OCI-M1 (cell line): Measurements from ENCODE around the gene MAD1L1.
"Not testable (repeated sequence)": the region's sequence is repeated elsewhere in the genome, so short reads cannot be mapped to it uniquely, and the experiment has no call there.

Source experiments
- DNase-seq: peaks from one replicate; lab custom pipeline; 2025; lab: John Stamatoyannopoulos, UW

Gene MAD1L1

GRCh38 chr7:1985936-1986335 lies 246.8 kb downstream of the MAD1L1 start:
- no peak for DNase-seq

DNA sequence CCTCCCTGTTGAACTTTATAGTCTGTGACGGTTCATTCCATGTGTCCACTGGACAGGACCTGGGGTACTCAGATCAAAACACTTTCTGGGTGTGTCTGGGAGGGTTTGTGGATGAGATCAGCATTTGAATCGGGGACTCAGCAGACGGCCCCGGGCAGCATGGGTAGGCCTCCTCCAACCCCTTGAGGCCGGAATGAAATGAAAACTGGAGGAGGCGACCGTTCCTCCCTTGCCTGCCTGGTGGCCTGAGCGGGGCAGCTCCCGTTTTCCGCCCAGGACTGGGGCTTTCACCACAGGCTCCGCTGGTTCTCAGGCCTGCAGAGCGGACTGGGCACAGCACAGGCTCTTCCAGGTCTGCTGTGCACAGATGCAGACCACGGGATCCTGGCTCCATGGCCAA lies 247.7 kb downstream of the MAD1L1 start:
- no peak for DNase-seq

- DNase-seq, result no peak
These were observed 250.9 kb downstream of the MAD1L1 start for GRCh38 chr7:1981878-1982230.

DNA sequence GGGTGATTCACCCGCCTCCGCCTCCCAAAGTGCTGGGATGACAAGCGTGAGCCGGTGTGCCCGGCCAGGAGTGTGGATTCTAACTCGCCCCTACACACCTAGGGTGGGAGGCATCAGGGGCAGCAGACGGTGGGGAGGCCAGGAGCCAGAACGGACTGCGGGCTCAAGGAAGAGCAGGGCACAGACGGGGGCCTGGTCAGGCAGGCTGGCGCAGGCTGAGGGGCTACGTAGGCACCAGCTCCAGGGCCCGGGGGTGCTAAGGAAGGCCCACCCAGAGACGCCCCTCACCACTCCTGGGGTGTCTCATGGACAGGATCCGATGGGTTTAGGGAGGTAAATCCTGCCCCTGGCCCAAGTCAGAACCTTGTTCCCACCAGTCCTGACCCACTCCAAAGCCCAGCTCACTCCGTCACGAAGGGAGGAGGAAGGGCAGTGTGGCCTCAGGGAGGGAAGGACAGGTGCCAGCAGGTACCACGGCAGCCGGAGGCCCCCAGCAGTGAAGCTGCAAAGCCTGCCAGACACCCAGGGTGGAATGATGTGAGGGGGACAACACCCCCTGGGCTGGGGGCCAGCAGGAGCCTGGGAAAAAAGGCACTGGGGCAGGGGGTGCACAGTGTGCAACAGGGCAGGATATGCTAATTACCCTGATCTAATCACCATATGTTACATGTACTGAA lies 251.4 kb downstream of the MAD1L1 start:
- no peak for DNase-seq

DNA sequence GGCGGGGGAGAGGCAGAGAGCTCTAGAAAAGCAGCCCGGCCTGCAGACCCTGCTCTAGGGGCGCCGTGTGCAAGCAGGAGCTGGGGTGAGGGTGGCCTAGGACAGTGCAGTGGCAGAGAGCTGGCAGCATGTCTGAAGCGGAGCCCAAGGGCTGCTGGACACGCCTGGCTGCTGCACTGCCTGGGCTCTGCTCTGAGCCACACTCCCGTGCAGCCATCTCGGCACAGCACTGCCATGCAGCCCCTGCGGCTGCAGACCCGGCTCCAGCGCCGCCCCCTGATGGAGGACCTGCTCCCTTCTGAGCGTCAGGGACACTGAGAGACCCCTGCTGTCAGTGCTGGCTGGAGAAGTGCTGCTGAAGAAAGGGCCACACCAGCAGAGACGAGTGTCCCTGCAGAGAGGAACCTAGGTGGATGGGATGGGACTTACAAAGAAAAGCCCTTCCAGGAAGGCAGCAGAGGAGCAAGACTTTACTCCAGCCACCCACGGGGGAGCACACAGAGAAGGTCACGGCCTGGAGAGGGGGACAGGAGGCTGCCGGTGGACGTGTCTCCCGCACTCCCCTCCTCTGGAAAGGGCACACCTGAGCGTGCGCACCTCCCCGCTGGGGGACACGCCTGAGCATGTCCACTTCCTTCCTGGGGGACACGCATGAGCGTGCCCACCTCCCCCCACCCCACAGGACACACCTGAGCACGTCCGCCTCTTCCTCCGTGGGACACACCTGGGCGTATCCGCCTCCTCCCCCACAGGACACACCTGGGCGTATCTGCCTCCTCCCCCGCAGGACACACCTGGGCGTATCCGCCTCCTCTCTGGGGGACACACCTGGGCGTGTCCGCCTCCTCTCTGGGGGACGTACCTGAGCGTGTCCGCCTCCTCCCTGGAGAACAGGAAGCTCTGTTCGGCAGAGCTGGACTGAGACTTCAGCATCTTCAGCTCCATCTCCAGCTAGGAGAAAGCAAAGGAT lies 252.9 kb downstream of the MAD1L1 start:
- DNase-seq, result no peak

GRCh38 chr7:1978656-1979590 lies 253.8 kb downstream of the MAD1L1 start:
- DNase-seq, result no peak

- DNase-seq, result no peak
These were observed 254.8 kb downstream of the MAD1L1 start for GRCh38 chr7:1977876-1978441.

DNA sequence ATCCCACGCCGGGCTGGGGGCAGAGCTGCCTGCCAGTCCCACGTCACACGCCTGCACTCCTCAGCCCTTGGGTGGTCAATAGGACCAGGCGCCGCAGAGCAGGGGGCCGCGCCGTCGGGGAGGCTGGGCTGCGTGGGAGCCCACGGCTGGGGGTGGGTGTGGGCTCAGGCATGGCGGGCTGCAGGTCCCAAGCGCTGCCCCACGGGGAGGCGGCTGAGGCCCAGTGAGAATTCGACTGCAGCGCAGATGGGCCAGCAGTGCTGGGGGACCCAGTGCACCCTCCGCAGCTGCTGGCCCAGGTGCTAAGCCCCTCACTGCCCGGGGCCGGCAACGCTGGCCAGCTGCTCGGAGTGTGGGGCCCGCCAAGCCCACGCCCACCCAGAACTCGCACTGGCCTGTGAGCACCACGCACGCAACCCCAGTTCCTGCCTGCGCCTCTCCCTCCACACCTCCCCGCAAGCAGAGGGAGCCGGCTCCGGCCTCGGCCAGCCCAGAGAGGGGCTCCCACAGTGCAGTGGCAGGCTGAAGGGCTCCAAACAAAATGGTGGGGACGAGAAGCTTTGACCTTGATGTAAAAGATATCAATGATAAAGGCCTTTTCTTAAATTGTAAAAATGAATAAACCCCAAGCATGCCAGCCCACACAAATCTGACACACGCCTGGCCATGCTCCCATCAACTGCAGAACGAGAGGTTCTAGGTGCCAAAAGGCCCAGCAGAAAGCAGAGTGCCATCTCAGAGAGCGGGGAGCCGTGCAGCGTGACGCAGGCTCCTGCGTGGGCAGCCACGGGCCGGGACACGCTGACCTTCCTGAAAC lies 255.5 kb downstream of the MAD1L1 start:
- no peak for DNase-seq

DNA sequence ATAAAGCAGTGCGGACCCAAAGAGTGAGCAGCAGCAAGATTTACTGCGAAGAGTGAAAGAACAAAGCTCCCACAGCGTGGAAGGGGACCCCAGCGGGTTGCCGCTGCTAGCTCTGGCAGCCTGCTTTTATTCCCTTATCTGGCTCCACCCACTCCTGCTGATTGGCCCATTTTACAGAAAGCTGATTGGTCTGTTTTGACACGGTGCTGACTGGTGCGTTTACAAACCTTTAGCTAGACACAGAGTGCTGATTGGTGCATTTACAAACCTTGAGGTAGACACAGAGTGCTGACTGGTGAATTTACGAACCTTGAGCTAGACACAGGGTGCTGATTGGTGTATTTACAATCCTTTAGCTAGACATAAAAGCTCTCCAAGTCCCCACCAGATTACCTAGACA lies 256.2 kb downstream of the MAD1L1 start:
- not testable (repeated sequence) for DNase-seq

DNA sequence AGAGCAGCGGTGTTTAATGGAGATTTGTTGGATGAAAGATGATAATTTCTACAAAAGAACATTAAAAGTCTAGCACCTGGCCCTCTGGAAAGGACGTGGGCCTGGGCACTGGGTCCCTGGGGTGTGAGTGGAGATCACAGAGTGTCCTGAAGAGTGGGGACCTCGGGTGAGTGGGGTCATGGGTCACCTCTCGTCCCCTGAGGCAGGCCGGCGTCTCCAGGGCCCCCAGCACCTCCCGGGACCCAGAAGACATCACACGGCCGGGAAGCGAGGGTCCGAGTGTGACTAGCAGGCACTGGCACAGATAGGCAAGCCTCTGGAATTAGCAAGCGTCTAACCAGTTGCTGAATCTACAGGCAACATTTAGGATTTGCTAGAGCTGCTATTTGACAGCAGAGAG lies 257.2 kb downstream of the MAD1L1 start:
- no peak for DNase-seq

GRCh38 chr7:1975179-1975578 lies 257.6 kb downstream of the MAD1L1 start:
- DNase-seq, result no peak

DNA sequence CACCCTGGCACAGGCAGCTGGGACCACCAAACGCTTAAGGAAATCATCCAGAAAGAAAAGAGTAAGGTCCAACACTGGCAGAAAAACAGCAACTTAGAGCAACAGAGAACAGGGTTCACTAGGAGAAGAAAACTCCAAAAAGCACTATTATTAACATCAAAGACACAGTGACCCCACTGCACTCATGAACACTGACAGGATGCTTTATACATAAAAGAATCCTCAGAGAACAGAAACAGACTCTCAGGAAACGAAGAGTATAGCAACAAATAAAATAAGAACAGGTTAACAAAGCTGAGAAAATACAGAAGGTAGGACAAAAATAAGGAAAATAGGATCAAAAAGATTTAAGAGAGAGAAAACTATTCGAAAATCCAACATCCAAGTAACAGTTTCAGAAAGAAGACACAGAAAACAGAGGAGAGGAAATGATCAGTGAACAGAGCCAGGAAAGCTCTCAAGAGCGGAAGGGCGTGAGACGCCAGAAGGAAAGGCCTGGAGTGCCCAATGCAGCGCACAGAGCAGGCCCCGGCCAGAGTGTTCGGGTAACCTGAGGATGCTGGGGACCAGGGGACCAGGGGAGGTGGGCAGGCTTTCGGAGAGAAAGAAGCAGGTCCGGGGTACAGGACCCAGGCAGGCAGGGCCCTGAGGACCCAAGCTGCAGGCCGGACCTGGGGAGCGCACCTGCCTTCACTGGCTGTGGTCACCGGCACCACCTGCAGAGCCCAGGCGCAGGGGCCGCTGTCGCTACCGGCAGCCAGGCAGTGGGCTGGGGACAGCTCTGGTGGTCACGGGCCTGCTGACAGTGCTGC lies 258.2 kb downstream of the MAD1L1 start:
- no peak for DNase-seq

GRCh38 chr7:1973321-1974251 lies 259.2 kb downstream of the MAD1L1 start:
- no peak for DNase-seq

DNA sequence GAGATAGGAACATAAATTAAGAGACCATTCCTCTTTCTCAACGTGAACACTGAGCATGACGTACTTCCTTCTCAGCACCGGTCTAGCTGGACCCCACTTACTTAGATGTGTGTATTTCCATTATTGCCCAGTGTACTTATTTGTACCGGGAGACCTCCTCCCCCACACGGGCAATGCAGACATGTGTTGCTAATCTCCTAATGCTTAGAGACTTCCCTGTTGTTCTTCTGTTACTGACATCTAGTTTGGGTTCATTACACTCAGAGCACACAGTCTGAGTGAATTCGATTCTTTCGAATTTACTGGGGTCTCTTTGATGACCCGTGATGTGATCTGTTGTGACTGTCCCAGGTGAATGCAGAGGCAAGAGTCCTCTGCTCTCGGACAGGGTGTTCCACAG lies 260.0 kb downstream of the MAD1L1 start:
- DNase-seq, result no peak

- no peak for DNase-seq
These were observed 260.6 kb downstream of the MAD1L1 start for GRCh38 chr7:1971946-1972654.

DNA sequence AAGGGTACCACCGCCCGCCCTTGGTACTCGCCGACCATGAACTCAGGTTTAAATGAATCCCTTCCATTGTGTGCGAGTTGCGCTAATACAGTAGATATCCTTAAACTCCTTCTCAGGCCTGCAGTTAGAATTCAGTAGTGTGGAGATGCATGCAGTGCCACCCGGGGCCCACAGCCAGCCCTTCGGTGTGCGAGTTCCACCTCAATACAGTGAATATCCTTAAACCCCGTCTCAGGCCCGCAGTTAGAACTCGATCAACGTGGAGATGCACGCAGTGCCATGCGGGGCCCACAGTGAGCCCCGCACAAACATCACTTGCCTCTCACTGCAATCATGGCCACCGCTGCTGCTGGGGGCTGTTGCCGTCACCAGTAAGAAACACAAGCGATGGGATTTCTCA lies 261.9 kb downstream of the MAD1L1 start:
- no peak for DNase-seq

GRCh38 chr7:1970285-1970660 lies 262.5 kb downstream of the MAD1L1 start:
- not testable (repeated sequence) for DNase-seq
